HG02759 (cell line): ENCODE measurements around the gene THSD4.

Experiments used
- ATAC-seq: cut with Tn5 transposase; IDR thresholded peaks from one replicate; pipeline ENCODE4 v1.9.1; 2021; ENCODE audit warnings: mild to moderate bottlenecking, moderate library complexity; ENCODE audit not compliant: unreplicated experiment

The THSD4 gene

DNA sequence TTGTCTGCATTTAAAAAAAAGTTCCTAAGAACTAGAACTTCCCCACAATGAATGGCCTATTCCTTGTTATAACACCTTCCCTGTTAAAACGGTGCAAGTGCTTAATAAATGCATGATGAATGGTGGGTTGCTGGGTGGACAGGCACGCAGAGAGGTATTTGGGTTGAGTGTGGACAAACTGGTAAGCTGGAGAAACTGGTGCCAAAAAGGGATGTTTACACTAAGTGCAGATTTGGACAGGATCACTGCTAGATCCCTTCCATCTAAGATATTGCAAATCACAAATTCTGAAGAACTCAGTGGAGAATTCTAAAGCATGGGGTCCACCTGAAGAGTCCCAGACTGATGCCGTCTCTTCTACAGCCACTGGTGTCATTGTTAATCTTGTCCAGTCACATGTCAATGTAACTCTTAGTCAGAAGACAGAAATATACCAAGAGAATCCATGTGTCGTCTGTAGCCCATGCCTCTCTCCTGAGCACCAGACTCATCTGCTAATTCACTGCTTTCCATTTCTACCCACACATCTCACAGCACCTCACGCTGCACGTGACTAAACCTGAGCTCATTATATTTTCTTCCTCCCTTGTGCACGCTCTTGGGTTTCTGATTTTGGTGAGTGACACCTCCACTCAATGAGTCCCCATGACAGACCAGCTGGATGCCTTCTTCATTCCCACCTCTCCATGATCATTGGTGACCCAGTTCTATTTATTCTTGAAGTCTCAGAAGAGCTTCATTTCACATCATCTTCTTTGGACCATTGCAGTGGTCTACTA, 328.9 kb downstream of the THSD4 start:
- no peak for ATAC-seq

DNA sequence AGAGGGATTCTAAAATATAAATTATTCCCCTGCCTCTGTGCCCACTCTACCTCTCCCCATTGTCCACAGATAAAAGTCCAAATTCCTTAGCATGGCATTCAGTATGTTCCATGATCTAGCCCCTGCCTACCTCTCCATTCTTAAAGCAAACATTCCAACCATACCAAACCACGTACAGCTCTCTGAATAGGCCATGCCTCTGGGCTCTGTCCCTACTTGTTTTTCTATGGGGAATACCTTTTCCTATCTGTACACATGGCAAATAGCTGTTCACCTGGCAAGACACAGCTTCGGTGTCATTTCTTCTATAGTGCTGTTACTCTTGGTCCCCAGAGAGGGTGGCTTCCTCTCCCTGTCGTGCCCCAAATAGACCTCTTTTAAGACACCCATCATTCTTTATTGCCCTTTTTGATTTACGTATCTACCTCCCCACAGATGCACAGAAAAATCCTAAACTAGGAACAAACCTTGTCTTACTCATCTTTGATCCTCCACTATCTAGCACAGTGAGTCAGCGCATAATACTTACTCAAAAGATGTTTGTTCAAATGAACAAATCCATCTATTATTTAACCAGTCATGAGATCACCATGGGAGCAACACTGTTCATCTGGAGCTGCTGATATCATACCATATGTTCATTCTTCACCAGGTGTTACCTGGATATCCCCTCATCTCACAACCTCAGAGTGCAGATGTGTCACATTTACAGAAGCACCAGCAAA, 329.8 kb downstream of the THSD4 start:
- no peak for ATAC-seq

DNA sequence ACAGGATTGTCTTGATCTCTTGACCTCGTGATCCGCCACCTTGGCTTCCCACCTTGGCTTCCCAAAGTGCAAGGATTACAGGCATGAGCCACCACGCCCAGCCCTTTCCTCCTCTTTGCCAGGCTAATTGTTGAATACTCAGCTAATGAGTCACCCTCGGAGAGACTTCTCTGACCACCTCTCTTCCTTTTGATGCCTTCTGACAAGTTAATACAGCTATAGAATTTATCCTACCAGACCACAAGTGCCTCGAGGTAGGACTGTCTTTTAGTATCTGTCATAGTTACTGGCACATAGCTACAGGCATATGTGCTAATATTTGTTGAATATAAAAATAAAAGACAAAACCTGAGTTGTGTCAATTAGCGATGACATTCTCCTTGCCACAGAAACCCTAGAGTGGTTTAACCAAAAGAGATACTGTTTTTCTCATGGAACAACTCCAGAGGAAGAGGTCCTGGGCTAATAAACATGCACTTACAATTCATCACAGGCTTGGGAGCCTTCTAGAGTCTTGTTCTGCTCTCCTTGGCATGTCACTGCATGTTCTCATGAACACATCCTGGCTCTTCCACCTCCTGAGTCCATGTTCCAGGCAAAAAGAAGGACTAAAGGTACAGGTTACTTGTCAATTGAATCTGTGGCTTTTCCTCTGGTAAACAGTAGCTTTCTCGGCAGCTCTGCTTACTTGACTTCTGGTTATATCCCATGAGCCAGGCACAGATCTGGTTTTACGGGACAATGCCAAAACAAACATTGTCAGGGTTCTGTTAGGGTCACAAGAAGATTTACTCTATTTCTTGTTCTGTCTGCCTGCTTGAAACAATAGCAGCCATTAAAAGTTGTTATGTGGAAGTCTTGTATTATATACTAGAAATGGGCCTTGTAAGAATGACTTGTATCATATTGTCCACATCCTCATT, 332.3 kb downstream of the THSD4 start:
- no peak for ATAC-seq

DNA sequence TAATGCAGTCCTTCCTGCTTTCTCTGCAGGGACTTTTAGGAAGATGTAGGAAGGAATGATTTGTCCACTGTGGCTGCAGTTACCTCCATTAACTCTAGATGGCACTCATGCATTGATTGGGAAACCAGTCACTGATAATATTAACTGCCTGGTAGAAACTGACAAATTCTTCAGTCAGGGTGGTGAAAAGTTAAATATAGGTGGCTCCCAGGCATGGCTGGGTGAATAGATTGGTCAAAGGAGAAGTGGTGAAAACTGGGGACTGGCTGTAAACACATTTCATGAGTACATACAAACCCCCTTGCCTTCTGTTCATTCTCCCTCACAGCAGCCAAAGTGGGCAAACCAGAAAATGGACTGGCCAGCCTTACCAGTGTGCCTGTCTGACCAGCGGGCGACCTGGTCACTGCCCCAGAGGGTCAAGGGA, 333.4 kb downstream of the THSD4 start:
- no peak for ATAC-seq

DNA sequence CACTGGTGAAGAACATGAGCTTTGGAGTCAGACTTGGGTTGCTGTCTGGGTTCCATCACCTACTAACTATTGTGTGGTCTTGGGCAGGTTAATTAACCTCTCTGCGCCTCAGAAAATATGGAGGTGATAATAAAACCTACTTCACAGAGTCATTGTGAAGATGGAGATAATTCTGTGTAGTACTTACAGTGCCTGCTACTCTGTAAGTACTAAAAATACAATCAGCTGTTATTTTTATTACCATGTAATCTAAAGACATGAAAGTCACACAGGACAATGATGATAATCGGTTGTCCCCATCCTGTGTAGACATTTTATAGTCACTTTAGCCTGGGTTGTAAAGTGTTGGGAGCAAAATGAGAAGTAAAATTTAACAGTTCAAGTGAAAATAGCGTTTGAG, 334.1 kb downstream of the THSD4 start:
- ATAC-seq: no peak

DNA sequence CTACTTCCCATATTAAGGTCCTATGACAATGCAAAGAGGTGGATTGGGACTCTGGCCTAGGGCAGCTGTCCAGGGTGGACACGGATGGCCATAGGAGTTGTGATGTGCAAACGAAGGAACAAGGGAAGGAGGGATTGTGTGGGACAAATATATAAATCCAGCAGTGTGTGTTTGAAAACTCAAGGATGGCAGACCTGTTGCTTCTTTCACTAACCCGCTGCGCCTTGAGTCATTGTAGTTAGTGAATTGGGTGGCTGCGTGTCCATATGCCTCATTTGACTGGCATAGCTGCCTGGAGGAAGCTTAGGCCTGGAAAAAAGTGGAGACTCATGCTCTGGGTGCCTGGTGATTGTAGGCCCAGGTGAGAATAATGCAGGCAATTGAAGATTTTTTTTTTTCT, 334.7 kb downstream of the THSD4 start:
- ATAC-seq: no peak

DNA sequence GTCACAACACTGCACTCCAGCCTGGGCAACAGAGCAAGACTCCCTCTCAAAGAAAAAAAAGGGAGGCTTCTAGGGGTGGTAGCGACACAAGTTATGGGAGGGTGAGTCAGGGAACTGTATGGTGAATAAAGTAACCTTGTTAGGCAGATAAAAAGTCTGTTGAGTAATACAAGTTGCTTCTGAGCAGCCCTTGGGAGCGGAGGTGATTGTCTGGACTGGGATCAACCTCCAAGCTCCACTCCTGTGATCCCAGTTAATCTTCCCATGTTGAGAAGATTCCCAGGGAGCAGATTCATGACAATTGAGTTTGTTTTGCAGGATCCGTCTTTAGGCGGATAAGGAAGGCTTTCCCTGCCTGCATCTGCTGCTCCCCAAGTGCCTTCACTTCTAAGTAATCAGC, 335.9 kb downstream of the THSD4 start:
- ATAC-seq: no peak

DNA sequence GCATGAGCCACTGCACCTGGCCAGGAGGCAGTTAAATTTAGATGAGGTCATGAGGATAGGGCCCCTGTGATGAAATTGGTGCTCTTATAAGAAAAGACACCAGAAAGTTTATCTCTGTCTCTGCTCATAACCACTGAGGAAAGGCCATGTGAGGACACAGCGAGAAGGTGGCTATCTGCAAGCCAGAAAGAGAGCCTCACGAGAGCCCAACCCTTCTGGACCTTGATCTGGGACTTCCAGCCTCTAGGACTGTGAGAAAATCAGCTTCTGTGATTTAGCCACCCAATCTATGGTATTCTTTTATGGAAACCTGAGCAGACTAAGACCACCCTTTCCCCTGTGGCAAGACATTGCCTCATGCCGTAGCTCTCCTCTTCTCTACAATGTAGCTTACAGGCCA, 337.6 kb downstream of the THSD4 start:
- no peak for ATAC-seq

DNA sequence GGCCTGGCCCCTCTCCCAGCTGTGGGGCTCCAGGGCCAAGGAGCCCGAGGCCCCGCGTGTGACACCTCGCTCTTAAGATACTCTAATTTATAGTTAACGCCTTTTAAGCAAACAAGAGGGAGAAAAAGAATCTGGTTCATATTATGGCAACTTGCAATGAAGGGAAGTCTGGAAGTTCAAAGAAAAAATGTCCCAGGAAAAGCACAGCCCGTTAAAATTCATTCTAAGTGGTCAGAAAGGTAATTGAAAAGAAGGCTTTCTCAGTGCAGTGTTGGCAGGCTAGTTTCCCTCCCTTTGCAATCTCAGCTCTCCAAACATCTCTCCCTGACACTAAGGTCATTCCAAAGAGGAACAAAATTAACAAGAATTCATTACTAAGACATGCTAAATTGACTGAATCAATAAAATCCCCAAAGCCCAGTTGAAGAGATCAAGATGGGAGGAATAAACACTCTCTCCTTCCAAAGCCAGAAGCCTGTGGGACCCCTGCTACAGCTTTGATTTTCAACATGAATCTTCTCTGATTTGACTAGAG, 339.3 kb downstream of the THSD4 start:
- ATAC-seq: no peak

DNA sequence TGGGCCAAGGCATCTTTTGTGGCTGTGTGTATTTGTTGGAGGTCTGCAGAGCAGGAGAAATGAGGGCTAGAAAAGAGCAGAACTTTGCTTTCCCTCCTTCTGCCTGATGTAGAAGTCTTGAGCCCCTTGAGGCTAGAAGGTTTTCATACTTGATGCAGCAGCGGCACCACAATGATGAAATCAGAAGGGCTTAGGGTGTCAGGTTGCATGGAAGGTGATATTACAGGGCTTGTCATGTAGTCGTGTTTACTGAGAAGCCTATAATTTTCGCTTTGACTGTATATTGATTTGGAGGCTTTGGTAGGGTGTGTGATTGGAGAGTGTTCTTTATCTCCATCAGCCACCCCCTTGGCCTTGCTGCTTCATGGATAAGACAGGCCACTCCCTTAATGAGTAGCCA, 339.8 kb downstream of the THSD4 start:
- no peak for ATAC-seq

DNA sequence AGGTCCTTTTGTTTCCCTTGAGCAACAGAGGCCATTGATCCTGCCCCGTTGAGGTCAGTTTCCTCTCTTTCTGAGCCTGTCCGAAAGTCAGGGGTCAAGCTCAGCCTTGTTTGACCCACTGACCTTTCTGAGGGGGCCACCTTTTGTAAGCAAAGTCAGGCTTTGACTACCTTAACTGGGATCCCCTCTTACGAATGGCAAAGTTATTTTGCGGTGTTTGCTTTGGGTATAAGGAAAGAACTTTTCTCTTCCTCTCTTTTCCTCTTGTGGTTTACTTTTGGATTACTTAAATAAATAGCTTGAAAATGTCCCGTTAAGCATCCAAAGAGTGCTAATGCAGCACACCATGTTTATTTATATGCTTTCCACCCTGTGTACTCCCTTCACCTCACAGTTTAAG, 340.6 kb downstream of the THSD4 start:
- no peak for ATAC-seq

DNA sequence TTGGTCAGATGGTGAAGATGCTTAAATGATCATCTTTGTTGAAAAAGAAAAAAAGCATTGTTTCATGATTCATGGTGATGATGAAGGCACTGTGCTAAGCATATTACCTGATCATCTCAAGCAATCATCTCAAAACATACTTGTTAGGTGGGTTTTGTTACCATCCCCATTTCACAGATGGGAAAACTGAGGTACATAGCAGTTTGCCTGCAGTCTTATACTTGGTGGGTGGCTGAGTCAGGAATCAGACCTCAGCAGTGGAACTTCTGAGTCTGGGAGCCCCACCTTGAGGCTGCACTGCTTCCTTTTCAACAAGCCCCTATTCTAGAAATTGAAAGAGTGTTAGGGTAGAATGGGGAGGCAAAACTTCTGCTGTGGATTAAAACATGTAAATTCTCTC, 341.1 kb downstream of the THSD4 start:
- ATAC-seq: no peak

DNA sequence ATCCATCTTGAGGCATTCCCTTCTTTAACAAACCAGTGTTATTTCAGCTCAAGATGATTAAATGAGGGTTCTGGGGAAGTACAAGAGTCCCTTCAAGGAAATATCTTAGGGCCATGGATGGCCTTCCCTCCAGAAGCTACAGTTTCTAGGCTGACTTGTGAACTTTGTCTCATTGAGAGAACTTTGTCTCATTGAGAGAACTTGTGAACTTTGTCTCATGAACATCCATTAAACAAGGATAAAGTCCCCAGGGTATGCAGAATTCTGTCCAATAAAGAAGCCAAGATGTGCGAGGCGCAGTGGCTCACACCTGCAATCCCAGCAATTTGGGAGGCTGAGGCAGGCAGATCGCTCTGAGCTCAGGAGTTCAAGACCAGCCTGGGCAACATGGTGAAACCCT, 341.5 kb downstream of the THSD4 start:
- no peak for ATAC-seq

DNA sequence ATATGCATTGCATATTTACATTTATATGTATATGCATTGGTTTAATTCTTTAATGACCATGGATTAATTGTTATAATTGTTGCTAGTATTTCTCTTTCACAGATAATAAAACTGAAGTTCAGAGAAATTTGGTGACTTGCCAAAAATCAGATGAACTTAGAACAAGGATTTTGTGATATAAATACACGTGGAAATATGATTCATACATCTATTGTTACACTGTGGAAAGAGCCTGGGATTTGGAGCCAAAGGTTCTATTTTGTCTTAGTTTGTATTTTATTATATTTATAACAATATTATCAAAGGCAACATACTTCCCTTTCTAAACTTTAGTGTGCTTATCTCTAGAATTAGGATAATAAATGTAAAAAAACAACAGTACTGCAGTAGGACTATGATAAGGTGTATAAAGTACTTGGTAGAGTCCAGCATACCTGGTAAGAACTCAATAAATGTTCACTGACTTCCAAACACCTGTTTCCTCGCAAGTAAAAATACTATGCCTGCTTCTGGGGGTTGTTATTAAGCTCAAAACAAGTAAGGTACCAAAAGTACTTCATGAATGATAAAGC, 342.9 kb downstream of the THSD4 start:
- ATAC-seq: no peak

DNA sequence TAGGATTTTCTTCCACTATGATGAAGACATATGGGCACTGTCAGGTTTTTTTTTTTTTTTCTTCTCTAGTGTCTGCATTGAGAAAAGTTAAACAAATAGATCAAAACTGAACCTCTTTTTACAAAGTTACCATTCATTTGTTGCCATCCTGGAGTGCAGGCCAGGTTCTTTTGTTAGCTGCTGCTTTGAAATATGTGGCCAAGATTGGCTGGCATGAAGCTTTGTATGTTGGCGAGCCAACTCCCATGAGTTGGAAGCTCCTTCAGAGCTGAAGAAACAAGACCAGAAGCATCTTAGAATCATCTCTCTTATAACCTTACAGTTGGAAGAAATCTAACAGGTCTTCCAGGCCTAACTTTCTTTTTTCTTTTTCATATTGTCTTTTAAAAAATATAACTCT, 346.5 kb downstream of the THSD4 start:
- ATAC-seq: no peak

DNA sequence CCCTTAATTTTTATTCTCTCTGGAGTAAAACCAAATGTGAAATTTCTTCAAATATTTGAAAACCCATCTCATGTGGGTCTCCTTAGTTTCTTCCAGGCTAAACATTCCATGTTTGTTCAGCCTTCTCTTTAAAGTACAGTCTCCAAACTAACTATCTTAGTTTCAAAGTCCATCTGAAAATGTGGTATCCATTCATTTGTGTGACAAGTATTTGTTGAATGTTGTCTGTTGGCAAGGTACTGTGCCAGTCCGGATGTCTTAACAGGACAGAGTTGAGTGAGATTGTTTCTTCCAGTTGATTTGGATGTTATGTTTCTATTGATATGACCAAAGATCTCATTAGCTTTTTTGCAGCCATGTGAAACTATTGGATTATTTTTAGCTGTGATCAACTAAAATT, 347.4 kb downstream of the THSD4 start:
- no peak for ATAC-seq

DNA sequence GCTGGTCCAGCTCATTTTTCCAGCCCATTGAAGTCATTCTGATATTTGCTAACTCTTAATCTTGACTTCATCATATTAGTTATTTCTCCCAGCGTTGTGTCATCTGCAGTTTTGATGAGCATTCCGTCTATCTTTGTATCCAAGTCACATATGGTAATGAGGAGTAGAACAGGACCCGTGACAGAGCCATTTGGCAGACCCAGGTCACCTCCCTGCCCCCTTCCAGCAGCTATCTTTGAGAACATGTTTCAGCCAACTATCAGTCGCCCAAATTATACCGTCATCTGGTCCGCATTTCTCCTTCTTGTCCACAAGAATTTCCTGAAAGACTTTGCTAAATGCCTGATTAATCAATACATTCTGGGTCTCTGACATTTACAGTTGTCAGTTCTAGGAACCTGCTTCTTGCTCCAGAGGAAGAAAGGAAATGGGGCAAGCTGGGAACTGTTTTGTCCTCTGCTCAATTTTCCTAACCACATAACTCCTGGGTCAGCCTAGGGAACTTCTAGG, 347.9 kb downstream of the THSD4 start:
- no peak for ATAC-seq

DNA sequence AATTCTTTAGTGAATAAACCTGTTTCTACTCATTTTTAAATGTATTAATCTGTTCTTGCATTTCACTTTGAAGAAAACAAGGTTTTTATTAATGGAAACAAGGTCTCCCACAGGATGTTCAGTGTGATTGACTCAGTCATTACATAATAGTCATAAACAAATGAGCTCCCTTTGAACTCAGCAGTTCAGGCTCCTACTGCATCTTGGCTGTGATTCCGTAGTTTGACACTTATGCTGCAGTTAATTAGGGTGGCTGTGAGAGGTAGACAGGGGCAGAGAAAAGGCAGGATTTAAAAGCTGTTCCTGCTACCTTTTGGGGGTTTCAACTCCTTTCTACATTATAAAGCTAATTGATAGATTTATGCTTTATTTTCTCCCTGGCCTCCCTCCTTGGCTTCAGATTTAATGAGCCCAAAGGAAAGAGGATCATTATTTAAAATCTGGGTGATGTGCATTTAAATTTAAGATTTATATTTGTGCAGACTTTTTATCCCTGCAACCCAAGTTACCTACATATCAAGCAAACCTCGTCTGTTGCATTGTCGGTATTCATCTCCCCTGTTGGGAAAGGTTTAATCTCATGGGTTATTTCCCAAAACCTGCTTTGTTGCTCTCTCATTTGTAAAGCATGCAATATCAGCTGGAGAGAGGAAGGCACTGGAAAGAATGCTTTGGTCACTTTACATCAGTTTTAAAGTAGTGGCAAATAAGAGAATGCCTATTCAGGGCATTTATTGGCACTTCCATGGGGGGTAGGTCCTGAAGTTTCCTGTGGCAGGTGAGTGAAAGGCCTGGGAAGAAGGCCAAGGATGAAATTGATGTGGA, 350.1 kb downstream of the THSD4 start:
- no peak for ATAC-seq

DNA sequence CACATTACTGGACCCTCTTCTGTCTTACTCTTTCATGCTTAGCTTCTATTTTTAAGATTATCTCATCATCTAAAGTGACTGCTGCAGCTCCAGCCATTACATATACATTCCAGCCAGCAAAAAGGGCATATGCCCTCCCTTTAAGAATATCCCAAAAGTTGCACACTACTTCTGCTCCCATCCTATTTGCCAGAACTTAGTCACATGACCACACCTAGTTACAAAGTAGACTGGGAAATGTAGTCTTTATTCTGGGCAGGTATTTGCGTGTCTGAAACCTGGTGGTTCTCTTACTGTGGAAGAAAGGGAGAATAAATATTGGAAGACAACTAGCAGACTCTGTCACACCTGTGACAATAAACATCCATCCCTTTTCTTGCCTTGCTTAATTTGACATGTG, 353.4 kb downstream of the THSD4 start:
- no peak for ATAC-seq

DNA sequence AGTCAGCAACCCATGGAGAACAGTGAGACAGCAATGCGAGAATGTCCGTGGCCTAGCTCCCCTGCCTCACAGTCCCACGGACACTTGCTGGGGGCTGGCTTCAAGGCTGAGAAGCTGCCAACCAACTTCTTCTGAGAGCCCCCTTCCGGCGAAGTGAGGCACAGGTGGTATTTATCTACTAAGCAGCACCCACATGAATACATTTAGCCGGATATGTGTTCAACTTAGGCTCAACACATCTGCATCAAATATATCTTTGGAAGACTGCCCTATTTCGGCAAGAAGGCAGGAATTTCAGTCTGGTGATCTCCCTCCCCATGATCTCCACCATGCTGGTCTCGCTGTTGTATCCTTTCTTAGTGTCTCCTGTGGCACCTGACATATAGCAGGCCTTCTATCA, 354.1 kb downstream of the THSD4 start:
- ATAC-seq: no peak
